Adipocyte (in vitro differentiated cells): Measurements from ENCODE around the gene ZDHHC20.
A peak's percentile ranks its signal among the peaks of the same experiment; 100 is the strongest.
"Not testable (repeated sequence)": the region's sequence is repeated elsewhere in the genome, so short reads cannot be mapped to it uniquely, and the experiment has no call there.

Source experiments
- DNase-seq: peaks from one replicate; pipeline ENCODE4 v3.0.0-alpha.2; 2015; ENCODE audit warnings: low read depth
- H3K27me3 ChIP-seq: replicated peaks from 2 replicates; pipeline ENCODE4 v1.7.0; 2013; ENCODE audit warnings: mild to moderate bottlenecking, low read length, moderate library complexity; ENCODE audit not compliant: control insufficient read depth, insufficient read depth
- H3K36me3 ChIP-seq: 2 replicates; pipeline ENCODE4 v1.7.0; 2013; ENCODE audit warnings: low read length, mild to moderate bottlenecking, moderate library complexity; ENCODE audit not compliant: control insufficient read depth, insufficient read depth, severe bottlenecking
- H3K4me1 ChIP-seq: 2 replicates; pipeline ENCODE4 v1.7.0; 2013; ENCODE audit warnings: mild to moderate bottlenecking, low read length, moderate library complexity; ENCODE audit not compliant: control insufficient read depth, insufficient read depth
- H3K4me3 ChIP-seq: 2 replicates; pipeline ENCODE4 v1.7.0; 2013; ENCODE audit warnings: mild to moderate bottlenecking, low read length, moderate library complexity
- H3K9ac ChIP-seq: 2 replicates; pipeline ENCODE4 v1.7.0; 2013; ENCODE audit warnings: mild to moderate bottlenecking, low read length, moderate library complexity
- H3K9me3 ChIP-seq: 2 replicates; pipeline ENCODE4 v1.7.0; 2013; ENCODE audit warnings: mild to moderate bottlenecking, low read length, moderate library complexity; ENCODE audit not compliant: control insufficient read depth

ZDHHC20 gene

DNA sequence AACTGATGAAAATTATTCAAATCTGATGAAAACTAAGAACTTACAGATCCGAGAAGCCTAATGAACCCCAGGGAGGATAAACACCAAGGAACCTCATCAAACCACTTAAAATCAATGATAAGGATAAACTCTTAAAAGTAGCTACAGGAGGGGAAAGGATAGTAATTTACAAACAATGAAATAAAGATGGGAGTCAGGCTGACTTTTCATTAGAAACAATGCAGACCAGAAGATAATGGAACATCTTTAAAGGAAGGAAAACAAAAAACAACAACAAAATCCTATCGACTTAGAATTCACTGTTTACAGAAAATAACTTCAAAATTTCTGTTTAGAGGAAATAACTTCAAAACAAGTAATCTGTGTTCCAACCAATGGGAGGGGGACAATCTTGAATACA is 73.4 kb downstream of the ZDHHC20 start:
- H3K27me3 ChIP-seq = no peaks in the 10 kb centered on the region
- DNase-seq = no peak
- H3K9ac ChIP-seq = no peak overlapping the region
- H3K4me1 ChIP-seq = no peaks in the 10 kb centered on the region
- H3K4me3 ChIP-seq = no peak overlapping the region
- H3K9me3 ChIP-seq = peaks cover 10% of the 10 kb centered on the region
- H3K36me3 ChIP-seq = peaks cover 44% of the 10 kb centered on the region

DNA sequence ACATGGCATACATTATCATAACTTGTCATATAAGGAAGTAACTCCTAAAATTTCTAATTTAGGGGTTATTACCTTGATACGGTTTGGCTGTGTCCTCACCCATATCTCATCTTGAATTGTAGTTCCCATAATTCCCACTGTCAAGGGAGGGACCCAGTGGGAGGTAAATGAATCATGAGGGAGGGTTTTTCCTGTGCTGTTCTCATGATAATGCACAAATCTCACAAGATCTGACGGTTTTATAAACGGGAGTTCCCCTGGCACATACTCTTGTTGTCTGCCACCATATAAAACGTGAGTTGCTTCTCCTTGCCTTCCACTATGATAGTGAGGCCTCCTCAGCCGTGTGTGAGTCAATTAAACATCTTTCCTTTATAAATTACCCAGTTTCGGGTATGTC is 76.0 kb downstream of the ZDHHC20 start:
- DNase-seq = no peak
- Histone ChIP-seq H3K27me3 (no peaks in the 10 kb centered on the region), H3K36me3 (peaks cover 41% of the 10 kb centered on the region), H3K9me3 (peaks cover 10% of the 10 kb centered on the region), H3K4me1 (no peaks in the 10 kb centered on the region), H3K4me3 (no peak overlapping the region), H3K9ac (no peak overlapping the region)

DNA sequence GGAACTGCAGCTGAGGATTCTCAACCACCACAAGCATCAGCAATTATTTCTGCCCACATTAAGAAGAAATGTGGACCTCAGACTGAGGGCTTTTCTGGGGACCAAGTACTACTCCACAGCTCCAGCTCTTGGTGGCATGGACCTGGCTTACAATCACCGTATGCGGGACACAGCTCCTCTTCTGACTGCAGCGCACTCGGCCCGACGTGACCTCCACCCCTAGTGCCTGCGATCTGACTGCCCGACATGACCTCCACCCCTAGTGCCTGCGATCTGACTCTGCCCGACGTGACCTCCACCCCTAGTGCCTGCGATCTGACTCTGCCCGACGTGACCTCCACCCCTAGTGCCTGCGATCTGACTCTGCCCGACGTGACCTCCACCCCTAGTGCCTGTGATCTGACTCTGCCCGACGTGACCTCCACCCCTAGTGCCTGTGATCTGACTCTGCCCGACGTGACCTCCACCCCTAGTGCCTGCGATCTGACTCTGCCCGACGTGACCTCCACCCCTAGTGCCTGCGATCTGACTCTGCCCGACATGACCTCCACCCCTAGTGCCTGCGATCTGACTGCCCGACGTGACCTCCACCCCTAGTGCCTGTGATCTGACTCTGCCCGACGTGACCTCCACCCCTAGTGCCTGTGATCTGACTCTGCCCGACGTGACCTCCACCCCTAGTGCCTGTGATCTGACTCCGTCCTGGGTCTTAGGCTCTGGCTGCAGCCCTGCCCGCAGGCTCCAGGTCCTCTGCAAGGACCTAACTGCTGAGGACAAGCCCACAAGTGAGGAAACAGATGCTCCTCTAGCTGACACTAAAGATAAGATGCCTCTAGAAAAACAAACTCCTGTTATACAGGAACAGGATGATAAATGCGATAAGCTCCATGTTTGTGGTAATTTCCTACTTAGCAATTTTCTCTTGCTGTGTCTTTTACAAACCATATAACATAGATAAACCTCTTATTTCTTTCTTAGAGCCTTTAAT is 81.8 kb downstream of the ZDHHC20 start:
- not testable (repeated sequence) for DNase-seq, H3K4me1 ChIP-seq, H3K4me3 ChIP-seq, H3K9me3 ChIP-seq, H3K27me3 ChIP-seq, H3K9ac ChIP-seq
- H3K36me3 ChIP-seq = peaks cover 37% of the 10 kb centered on the region

DNA sequence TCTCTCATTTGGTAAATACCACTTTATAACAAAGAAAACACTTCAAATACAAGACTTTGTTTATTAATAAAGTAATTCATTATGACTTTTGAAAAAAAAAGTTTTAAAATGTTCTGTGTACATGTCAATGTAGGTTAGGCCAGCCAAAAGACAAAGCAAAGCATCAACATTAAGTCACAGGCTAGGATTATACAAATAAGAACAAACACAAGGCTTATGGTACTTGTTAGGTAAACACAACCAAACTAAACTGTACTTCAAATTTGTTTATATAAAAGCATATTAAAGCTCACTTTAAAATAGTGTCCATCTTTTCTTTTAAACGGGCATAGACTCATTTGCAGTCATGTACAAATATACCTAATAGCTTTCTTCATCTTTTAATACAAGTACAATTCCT is 86.6 kb downstream of the ZDHHC20 start:
- no peak for DNase-seq
- no peak overlapping the region for H3K9ac ChIP-seq
- no peaks in the 10 kb centered on the region for H3K9me3 ChIP-seq
- H3K36me3 ChIP-seq = peaks cover 17% of the 10 kb centered on the region
- peaks cover 13% of the 10 kb centered on the region for H3K4me1 ChIP-seq
- H3K27me3 ChIP-seq = no peaks in the 10 kb centered on the region
- no peak overlapping the region for H3K4me3 ChIP-seq

DNA sequence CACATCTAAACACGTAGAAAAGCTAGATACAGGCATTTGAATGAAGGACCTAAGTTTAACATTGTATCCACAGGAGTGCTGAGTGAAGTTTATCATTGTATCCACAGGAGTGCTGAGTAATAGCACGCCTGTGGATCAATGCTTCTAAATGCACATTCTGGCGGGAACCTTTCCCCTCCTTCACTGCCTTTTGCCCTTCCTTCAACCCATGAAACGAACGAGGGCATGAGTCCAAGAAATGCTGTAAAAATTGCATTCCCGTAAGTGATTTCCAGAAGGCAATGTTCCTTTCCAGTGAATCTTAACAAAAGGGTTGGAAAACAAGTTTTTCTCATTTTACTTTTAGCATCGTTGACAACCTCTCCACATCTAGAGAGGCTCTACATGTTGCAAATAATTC is 88.1 kb downstream of the ZDHHC20 start:
- no peaks in the 10 kb centered on the region for H3K9me3 ChIP-seq
- peaks cover 13% of the 10 kb centered on the region for H3K4me1 ChIP-seq
- H3K36me3 ChIP-seq = peaks cover 10% of the 10 kb centered on the region
- H3K27me3 ChIP-seq = no peaks in the 10 kb centered on the region
- no peak for DNase-seq
- peak overlapping the region; percentile 24 for H3K4me3 ChIP-seq
- H3K9ac ChIP-seq = peak overlapping the region; percentile 67

DNA sequence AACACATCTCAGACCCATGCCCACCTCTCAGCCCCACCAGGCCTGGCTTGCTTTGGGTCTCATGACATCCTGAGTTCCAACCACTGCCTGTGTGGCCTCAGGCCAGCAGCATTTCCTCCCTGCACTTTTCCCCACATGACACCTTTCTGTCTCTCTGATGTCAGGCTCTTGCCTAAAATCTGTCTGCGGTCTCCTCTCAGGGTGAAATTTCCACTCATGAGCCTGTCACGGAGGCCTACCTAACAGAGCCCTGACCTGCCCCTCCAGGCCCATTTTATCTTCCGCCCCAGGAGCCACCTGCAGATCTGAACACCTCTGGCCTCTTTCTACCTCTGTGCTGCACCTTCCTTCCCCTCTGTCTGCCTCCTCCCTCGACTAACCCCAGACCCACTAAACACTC is 93.5 kb downstream of the ZDHHC20 start:
- Histone ChIP-seq H3K36me3 (no peaks in the 10 kb centered on the region), H3K9me3 (peaks cover 13% of the 10 kb centered on the region), H3K9ac (no peak overlapping the region), H3K4me3 (no peak overlapping the region), H3K4me1 (peaks cover 3% of the 10 kb centered on the region), H3K27me3 (no peaks in the 10 kb centered on the region)
- DNase-seq = no peak

DNA sequence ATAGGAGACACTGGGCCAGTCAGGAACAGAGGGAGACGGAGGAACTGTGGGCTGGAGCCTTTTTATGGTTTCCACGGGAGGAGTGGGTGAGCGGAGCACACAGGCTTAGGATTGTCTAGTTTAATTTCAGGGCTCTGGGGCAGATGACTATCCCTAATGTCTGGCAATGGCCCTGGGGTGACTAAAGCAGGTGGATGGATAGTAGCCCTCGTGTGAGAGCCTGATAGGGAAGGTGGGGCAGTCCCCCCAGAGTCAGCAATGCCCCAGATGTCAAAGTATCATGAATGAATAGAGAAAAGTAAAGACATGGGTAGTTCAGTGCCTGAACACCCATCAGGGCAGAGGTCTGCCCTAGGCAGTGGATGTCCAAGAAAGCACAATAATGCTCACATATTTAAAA is 94.2 kb downstream of the ZDHHC20 start:
- H3K36me3 ChIP-seq = no peaks in the 10 kb centered on the region
- no peaks in the 10 kb centered on the region for H3K27me3 ChIP-seq
- no peak overlapping the region for H3K4me3 ChIP-seq
- H3K9me3 ChIP-seq = peaks cover 13% of the 10 kb centered on the region
- H3K4me1 ChIP-seq = no peaks in the 10 kb centered on the region
- no peak overlapping the region for H3K9ac ChIP-seq
- DNase-seq = no peak

DNA sequence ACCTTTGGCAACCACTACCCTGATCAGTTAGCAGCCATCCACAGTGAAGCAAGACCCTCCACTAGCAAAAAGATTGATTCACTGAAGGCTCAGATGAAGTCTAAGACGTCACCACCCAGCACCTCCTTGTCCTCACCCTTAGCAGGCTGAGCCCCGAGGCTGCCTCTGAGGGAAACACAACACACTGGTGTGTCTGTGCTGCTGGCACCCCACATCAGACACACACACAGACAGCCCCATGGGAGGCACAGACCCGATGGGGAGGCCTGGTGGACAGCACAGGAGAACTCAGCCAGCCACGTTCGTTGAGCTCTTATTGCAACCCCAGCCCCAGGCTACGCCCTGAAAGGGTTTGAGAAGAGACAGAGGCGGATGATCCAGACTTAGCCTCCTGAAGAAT is 94.7 kb downstream of the ZDHHC20 start:
- Histone ChIP-seq H3K9ac (no peak overlapping the region), H3K27me3 (no peaks in the 10 kb centered on the region), H3K9me3 (peaks cover 13% of the 10 kb centered on the region), H3K36me3 (no peaks in the 10 kb centered on the region), H3K4me3 (no peak overlapping the region), H3K4me1 (no peaks in the 10 kb centered on the region)
- DNase-seq = no peak

DNA sequence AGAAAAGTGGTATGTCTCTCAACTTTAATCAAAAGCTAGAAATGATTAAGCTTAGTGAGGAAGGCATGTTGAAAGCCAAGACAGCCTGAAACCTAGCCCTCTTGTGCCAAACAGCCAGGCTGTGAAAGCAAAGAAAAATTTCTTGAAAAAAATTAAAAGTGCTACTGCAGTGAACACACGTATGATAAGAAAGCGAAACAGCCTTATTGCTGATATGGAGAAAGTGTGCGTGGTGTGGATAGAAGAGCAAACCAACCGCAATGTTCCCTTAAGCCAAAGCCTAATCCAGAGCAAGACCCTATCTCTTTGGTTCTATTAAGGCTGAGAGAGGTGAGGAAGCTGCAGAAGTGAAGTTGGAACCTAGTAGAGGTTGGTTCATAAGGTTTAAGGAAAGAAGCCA is 96.4 kb downstream of the ZDHHC20 start:
- Histone ChIP-seq H3K36me3 (no peaks in the 10 kb centered on the region), H3K9me3 (peaks cover 13% of the 10 kb centered on the region), H3K4me3 (no peak overlapping the region), H3K27me3 (no peaks in the 10 kb centered on the region), H3K4me1 (no peaks in the 10 kb centered on the region), H3K9ac (no peak overlapping the region)
- no peak for DNase-seq

DNA sequence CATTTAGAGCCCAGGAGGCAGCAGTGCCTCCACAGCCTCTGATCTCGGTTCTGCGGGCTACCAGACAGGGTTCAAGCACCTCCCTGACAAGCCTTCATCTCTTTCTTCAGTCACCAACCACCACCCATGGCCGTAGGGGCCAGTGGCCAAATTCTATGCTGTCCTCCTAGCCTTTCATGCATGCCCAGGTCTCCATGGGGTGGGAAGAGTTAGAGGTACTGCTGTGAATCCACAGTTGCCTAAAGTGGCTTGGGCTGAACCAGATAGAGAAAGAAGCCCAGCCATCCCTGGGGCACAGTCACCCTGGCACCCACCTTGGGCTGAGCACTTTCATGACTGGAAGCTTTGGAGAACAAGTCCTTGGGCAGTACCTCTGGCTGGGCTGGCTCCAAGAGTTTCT is 97.4 kb downstream of the ZDHHC20 start:
- no peaks in the 10 kb centered on the region for H3K4me1 ChIP-seq

DNA sequence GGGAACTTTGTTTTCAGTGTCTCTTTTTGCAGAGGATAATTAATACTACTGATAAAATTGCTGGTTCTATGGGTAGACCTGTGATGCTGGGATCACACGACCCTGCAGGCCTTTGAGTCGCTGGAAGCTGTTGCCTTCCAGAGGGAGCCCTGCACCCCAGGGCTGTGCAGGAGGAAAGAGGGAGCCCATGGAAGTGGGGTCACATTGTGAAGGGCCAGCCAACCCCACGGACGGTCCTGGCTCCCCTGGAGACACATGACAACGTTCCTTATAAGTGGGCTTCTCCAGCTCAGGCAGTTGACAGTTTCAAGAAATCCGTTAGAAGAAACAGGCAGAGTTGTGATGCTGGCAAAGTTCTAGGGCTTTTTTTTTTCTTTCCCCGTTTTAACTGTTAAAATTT is 98.0 kb downstream of the ZDHHC20 start:
- Histone ChIP-seq H3K4me1 (no peaks in the 10 kb centered on the region), H3K4me3 (no peak overlapping the region)
- DNase-seq = no peak

More for the DNA sequence above, 97.4 kb downstream of the ZDHHC20 start:
- DNase-seq = no peak
- Histone ChIP-seq H3K4me3 (no peak overlapping the region), H3K36me3 (no peaks in the 10 kb centered on the region), H3K9me3 (peaks cover 13% of the 10 kb centered on the region), H3K27me3 (no peaks in the 10 kb centered on the region), H3K9ac (no peak overlapping the region)

More for the DNA sequence above, 98.0 kb downstream of the ZDHHC20 start:
- H3K36me3 ChIP-seq = no peaks in the 10 kb centered on the region
- peaks cover 13% of the 10 kb centered on the region for H3K9me3 ChIP-seq
- no peaks in the 10 kb centered on the region for H3K27me3 ChIP-seq
- H3K9ac ChIP-seq = no peak overlapping the region
